GM10266 (cell line): ENCODE results near the gene CAMK1G.

Experiments
- DNase-seq: peaks from one replicate; pipeline ENCODE4 v3.0.0; 2012; ENCODE audit errors: extremely low spot score
- TF ChIP-seq, protein P1 (sequence below): IDR thresholded peaks from 2 replicates; pipeline ENCODE4 v1.5.1; 2012; ENCODE audit warnings: mild to moderate bottlenecking, low read depth; ENCODE audit not compliant: control insufficient read depth, insufficient read depth; ENCODE audit errors: missing control alignments

The CAMK1G gene

DNA sequence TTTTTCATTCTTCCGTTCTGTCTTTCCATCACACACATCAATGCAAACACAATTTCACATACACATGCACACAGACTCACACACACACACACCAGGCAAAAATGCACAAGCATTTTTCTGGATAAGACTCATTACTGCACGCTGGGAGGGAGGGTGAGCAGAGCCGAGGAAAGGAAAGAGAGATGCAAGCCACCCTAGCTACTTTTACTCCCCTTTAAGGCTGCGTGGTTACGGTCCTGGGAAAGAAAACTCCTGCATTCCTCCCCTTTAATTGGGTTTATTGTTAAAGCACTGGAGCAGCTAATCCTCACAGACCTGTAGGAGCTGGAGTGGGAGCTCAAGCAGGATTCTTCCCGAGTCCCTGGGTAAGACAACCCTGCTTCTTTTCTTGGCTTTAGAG, at the start of gene CAMK1G:
Gene CAMK1G, plus strand, starts transcription at position 307 of the 400 bp plus-strand sequence. CDS start 11,270 bp downstream, outside the sequence.
- TF ChIP-seq, protein P1, sequence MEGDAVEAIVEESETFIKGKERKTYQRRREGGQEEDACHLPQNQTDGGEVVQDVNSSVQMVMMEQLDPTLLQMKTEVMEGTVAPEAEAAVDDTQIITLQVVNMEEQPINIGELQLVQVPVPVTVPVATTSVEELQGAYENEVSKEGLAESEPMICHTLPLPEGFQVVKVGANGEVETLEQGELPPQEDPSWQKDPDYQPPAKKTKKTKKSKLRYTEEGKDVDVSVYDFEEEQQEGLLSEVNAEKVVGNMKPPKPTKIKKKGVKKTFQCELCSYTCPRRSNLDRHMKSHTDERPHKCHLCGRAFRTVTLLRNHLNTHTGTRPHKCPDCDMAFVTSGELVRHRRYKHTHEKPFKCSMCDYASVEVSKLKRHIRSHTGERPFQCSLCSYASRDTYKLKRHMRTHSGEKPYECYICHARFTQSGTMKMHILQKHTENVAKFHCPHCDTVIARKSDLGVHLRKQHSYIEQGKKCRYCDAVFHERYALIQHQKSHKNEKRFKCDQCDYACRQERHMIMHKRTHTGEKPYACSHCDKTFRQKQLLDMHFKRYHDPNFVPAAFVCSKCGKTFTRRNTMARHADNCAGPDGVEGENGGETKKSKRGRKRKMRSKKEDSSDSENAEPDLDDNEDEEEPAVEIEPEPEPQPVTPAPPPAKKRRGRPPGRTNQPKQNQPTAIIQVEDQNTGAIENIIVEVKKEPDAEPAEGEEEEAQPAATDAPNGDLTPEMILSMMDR: no peak
- no peak for DNase-seq

DNA sequence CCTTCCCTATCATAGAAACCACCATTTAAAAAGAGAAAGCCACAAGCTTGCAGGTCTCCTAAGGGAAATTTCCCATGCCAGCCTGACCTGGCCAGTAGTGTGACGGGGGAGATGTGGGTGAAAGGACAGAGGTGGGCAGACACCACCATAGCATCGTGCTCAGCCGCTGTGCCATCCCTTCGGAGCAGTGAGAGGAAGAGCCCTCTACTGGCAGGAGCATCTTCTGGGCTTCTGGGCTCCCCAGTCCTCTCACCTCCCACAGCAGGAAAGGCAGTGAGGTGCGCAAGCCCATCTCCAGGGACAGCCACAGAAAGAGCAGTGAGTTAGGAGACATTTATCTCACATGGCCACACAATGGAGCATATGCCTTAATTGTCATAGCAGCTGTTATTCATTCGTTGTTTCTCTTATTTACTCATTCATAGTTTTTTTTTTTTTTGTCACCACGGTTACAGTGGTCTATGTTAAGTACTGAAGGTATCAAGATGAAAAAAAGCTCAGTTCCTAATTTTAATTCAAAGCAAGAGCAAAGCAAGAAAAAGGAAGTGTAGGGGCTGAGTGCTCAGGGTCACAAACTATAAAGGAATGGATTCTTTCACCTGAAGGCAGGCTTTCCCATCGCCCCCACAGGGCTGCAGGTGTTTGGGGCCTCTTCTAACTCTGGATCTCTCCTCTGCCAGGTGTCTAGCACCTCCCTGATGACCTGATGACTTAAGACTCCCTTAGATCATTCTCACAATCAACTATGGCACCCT, 48.8 kb upstream of the CAMK1G start:
- no peak for DNase-seq

DNA sequence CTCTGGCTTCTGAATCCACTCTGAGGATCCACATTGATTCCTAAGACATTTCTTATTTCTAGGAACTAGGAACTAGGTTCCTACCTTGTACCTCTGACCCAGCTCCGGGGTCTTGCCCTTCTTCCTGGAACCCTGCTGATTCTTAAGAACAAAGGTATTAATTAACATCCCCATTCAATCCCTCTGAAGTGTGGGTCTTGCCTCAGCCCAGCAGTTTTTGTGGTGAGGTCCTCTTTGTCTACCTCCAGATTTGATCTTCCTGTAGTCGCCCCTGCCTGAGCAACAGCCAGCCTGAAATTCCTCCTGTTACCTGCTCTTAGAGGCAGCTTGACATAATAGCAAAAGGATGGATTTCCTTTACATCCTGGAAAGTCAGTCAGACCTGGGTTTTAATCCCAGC, 46.7 kb upstream of the CAMK1G start:
- TF ChIP-seq, protein P1: no peak
- no peak for DNase-seq

More for the DNA sequence above, 48.8 kb upstream of the CAMK1G start:
- TF ChIP-seq, protein P1: no peak

DNA sequence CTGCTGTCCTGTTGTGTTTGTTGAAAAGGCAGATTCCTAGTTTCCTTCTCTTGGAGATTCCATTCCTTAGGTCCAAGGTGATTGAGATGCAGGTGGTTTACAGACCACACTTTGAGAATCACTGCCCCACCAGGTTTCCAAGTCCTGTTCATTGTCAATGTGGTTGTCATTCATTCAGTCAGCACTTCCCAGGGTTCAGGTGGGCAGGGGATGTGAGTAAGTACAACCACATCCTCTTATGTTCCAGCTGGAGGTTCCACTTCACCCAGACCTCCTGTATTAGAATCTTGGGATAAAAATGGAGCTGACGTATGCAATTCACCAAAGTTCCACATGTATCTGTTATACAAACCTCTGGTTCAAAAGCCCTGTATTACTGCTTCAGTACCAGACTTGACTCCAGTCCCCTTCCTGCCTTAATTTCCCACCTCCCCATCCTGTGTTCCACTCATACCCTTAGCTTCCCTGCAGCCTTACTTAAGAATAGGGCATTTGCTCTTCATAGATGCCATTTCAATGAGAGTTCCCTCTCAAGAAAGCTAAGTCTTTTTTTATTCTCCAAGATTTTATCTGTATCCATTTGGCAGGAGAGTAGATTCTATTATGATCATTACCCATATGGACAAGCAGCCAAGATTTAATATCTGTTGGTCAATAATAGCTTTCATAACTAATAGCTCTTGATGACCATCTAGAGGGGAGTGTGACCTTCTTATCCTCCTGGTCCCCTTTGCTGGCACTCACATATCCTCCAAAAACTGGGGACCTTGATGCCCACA, 46.0 kb upstream of the CAMK1G start:
- DNase-seq: no peak
- TF ChIP-seq, protein P1: no peak

DNA sequence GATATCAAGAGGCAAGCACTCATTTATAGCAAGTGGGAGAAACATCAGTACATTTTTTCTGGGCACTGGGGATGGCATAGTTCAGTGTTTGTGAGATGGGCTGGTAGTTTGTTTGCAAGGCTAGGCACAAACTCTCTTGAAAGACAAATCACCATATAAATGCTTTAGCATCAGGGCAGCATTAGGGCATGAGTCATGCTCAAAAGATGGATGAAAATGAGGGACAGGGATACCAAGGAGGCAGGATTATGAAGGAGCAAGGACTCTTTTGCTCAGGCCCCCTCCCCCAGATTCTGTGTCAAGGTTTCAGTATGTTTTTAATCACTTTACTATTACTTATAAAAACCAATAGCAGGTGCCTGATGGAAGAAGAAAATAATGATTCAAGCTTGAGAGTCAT, 43.9 kb upstream of the CAMK1G start:
- DNase-seq: no peak
- TF ChIP-seq, protein P1: no peak

DNA sequence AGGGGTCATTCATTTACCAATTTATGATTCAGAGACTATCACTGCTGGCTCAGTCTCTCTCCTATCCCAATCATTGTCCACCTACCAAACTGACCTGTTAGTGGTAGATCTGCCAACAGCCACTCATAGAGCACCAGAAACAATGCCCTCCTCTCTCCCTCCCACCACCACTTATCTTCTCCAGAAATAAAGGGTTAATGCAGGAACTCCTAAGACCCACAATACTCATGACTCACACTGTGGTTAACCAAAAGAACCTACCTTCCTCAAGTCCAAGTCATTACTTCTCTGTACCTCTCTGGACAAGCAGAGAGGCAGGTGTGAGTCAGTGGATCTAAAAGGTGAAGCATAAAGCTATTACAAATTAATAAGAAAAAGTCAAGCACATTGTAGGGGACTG, 40.9 kb upstream of the CAMK1G start:
- TF ChIP-seq, protein P1: no peak
- DNase-seq: no peak

DNA sequence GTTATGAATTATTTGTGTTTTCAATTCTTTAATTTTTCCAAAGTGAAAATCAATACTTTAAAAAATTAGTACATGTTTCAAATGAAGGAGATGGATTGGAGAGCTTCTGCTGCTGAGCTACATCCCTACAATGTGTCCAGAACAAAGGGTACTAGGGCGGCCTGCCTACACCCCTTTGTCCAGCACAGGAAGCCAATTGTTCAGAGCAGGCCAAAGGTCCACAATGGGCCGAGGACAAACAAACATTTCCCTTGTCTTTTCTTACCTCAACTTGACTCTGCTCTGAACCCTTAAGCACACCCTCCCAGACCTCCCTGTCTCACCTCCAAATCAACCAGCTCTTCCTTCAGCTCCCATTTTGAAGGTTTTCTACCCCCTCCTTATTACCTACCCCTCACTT, 39.4 kb upstream of the CAMK1G start:
- no peak for DNase-seq
- TF ChIP-seq, protein P1: no peak
